GM19455 (cell line): ENCODE results near the gene FBXO47.

Experiments used
- ATAC-seq: cut with Tn5 transposase; IDR thresholded peaks from one replicate; pipeline ENCODE4 v1.9.1; 2021; ENCODE audit not compliant: unreplicated experiment

Gene FBXO47

GRCh38 chr17:38967290-38967738 lies at the start of gene FBXO47:
Gene FBXO47 (minus strand): TSS chr17:38967403. CDS start chr17:38963025, 4,378 bp downstream.
- no peak for ATAC-seq

GRCh38 chr17:39016193-39017153 lies 49.3 kb upstream of the FBXO47 start:
- no peak for ATAC-seq

GRCh38 chr17:39015546-39015935 lies 48.3 kb upstream of the FBXO47 start:
- no peak for ATAC-seq

- no peak for ATAC-seq
Measured at GRCh38 chr17:39014795-39015545, 47.8 kb upstream of the FBXO47 start.

GRCh38 chr17:39014044-39014794 lies 47.0 kb upstream of the FBXO47 start:
- ATAC-seq: no peak

- no peak for ATAC-seq
Measured at GRCh38 chr17:39012725-39013124, 45.5 kb upstream of the FBXO47 start.

GRCh38 chr17:39011907-39012468 lies 44.8 kb upstream of the FBXO47 start:
- no peak for ATAC-seq

- no peak for ATAC-seq
Measured at GRCh38 chr17:39009581-39010001, 42.4 kb upstream of the FBXO47 start.

GRCh38 chr17:39008633-39009032 lies 41.4 kb upstream of the FBXO47 start:
- no peak for ATAC-seq

- ATAC-seq: no peak
Measured at GRCh38 chr17:39002991-39003715, 36.0 kb upstream of the FBXO47 start.

GRCh38 chr17:39001703-39002637 lies 34.8 kb upstream of the FBXO47 start:
- ATAC-seq: no peak

- no peak for ATAC-seq
Measured at GRCh38 chr17:39000021-39000601, 32.9 kb upstream of the FBXO47 start.

GRCh38 chr17:38996660-38997337 lies 29.6 kb upstream of the FBXO47 start:
- no peak for ATAC-seq

- no peak for ATAC-seq
Measured at GRCh38 chr17:38994026-38994425, 26.8 kb upstream of the FBXO47 start.

GRCh38 chr17:38984666-38985065 lies 17.5 kb upstream of the FBXO47 start:
- no peak for ATAC-seq

GRCh38 chr17:38982858-38983746 lies 15.9 kb upstream of the FBXO47 start:
- no peak for ATAC-seq

GRCh38 chr17:38981636-38982035 lies 14.4 kb upstream of the FBXO47 start:
- no peak for ATAC-seq
